Measurements from ENCODE around the gene TMEM87A.
"Not testable (repeated sequence)": the region's sequence is repeated elsewhere in the genome, so short reads cannot be mapped to it uniquely, and the experiment has no call there.

The TMEM87A gene

GRCh38 chr15:42272939-42273899 lies at the start of gene TMEM87A, which contains the start of gene GANC:
TSS of gene TMEM87A (minus strand) at chr15:42273433. CDS start at chr15:42273398, 35 bp downstream.
TSS of gene GANC (plus strand) at chr15:42273201. CDS start at chr15:42274482, 1,281 bp downstream.
- no peak for TF ChIP-seq CTCF (IDR thresholded peaks at IDR 0.05; ENCODE audit: insufficient read depth, low read depth, low read length, missing control alignments)
- peak; percentile 98 for DNase-seq (ENCODE audit: low read depth)
- H3K4me3 ChIP-seq (ENCODE audit: low read depth, low read length): peak within 1 kb of the TSS; percentile 72

- H3K4me3 ChIP-seq (ENCODE audit: low read depth, low read length): no peak overlapping the region
- DNase-seq (ENCODE audit: low read depth): no peak
- TF ChIP-seq CTCF (IDR thresholded peaks at IDR 0.05; ENCODE audit: insufficient read depth, low read depth, low read length, missing control alignments): no peak
Measured at GRCh38 chr15:42319206-42319605, 46.0 kb upstream of the TMEM87A start.

- not testable (repeated sequence) for DNase-seq (ENCODE audit: low read depth); H3K4me3 ChIP-seq (ENCODE audit: low read depth, low read length)
Measured at GRCh38 chr15:42316282-42316805, 43.1 kb upstream of the TMEM87A start.

GRCh38 chr15:42315521-42315920 lies 42.3 kb upstream of the TMEM87A start:
- H3K4me3 ChIP-seq (ENCODE audit: low read depth, low read length): no peak overlapping the region
- TF ChIP-seq CTCF (IDR thresholded peaks at IDR 0.05; ENCODE audit: insufficient read depth, low read depth, low read length, missing control alignments): no peak
- no peak for DNase-seq (ENCODE audit: low read depth)

- TF ChIP-seq CTCF (IDR thresholded peaks at IDR 0.05; ENCODE audit: insufficient read depth, low read depth, low read length, missing control alignments): no peak
- no peak for DNase-seq (ENCODE audit: low read depth)
- no peak overlapping the region for H3K4me3 ChIP-seq (ENCODE audit: low read depth, low read length)
Measured at GRCh38 chr15:42314818-42315217, 41.6 kb upstream of the TMEM87A start.

GRCh38 chr15:42313463-42313862 lies 40.2 kb upstream of the TMEM87A start:
- TF ChIP-seq CTCF (IDR thresholded peaks at IDR 0.05; ENCODE audit: insufficient read depth, low read depth, low read length, missing control alignments): no peak
- no peak for DNase-seq (ENCODE audit: low read depth)
- no peak overlapping the region for H3K4me3 ChIP-seq (ENCODE audit: low read depth, low read length)

- DNase-seq (ENCODE audit: low read depth): no peak
- no peak for TF ChIP-seq CTCF (IDR thresholded peaks at IDR 0.05; ENCODE audit: insufficient read depth, low read depth, low read length, missing control alignments)
- H3K4me3 ChIP-seq (ENCODE audit: low read depth, low read length): no peak overlapping the region
Measured at GRCh38 chr15:42306681-42307080, 33.4 kb upstream of the TMEM87A start.

GRCh38 chr15:42301004-42301403 lies 27.8 kb upstream of the TMEM87A start:
- H3K4me3 ChIP-seq (ENCODE audit: low read depth, low read length); DNase-seq (ENCODE audit: low read depth): not testable (repeated sequence)

Measured in GM12865 (cell line).